Activated CD4-positive, alpha-beta T cell treated with anti-CD3 and anti-CD28 coated beads, Interleukin-2, amount 50 U/mL, for 16 hours (primary cell): ENCODE results near the gene C16orf95.
"Not testable (repeated sequence)": the region's sequence is repeated elsewhere in the genome, so short reads cannot be mapped to it uniquely, and the experiment has no call there.

Experiments used
- DNase-seq: peaks from one replicate; pipeline ENCODE4 v3.0.0-alpha.2; 2020

The C16orf95 gene

GRCh38 chr16:87316923-87317749, at the start of gene C16orf95:
TSS of gene C16orf95 (minus strand) at chr16:87317392. CDS start at chr16:87317242, 150 bp downstream.
- peak; percentile 97 for DNase-seq

- no peak for DNase-seq
Observed at GRCh38 chr16:87366930-87367329, 49.7 kb upstream of the C16orf95 start.

- DNase-seq = no peak
Observed at GRCh38 chr16:87366288-87366687, 49.1 kb upstream of the C16orf95 start.

GRCh38 chr16:87365021-87365713, 48.0 kb upstream of the C16orf95 start:
- DNase-seq = no peak

- DNase-seq = no peak
Observed at GRCh38 chr16:87363771-87364455, 46.7 kb upstream of the C16orf95 start.

GRCh38 chr16:87362828-87363559, 45.8 kb upstream of the C16orf95 start:
- DNase-seq = not testable (repeated sequence)

- no peak for DNase-seq
Observed at GRCh38 chr16:87361916-87362619, 44.9 kb upstream of the C16orf95 start.

- DNase-seq = no peak
Observed at GRCh38 chr16:87360862-87361610, 43.8 kb upstream of the C16orf95 start.

- no peak for DNase-seq
Observed at GRCh38 chr16:87359121-87359520, 41.9 kb upstream of the C16orf95 start.

GRCh38 chr16:87358696-87359095, 41.5 kb upstream of the C16orf95 start:
- DNase-seq = no peak

- DNase-seq = no peak
Observed at GRCh38 chr16:87358250-87358649, 41.1 kb upstream of the C16orf95 start.

GRCh38 chr16:87356491-87356853, 39.3 kb upstream of the C16orf95 start:
- no peak for DNase-seq

GRCh38 chr16:87353613-87354012, 36.4 kb upstream of the C16orf95 start:
- no peak for DNase-seq

GRCh38 chr16:87352818-87353217, 35.6 kb upstream of the C16orf95 start:
- DNase-seq = no peak

- no peak for DNase-seq
Observed at GRCh38 chr16:87351320-87351698, 34.1 kb upstream of the C16orf95 start.

GRCh38 chr16:87350681-87351319, 33.6 kb upstream of the C16orf95 start:
- no peak for DNase-seq

GRCh38 chr16:87350031-87350430, 32.8 kb upstream of the C16orf95 start:
- DNase-seq = no peak

- no peak for DNase-seq
Observed at GRCh38 chr16:87348616-87349157, 31.5 kb upstream of the C16orf95 start.

- DNase-seq = no peak
Observed at GRCh38 chr16:87347932-87348615, 30.9 kb upstream of the C16orf95 start.

GRCh38 chr16:87346517-87347060, 29.4 kb upstream of the C16orf95 start:
- no peak for DNase-seq
